LNCaP clone FGC (cell line): ENCODE data around the gene TGOLN2.

ENCODE experiments used
- DNase-seq: peaks from one replicate; pipeline ENCODE4 v3.0.0-alpha.2; 2011; ENCODE audit warnings: low read depth
- H3K4me3 ChIP-seq: 2 replicates; pipeline ENCODE4 v1.5.1; 2011; ENCODE audit warnings: mild to moderate bottlenecking, low read depth, low read length, control low read depth
- TF ChIP-seq, protein P1 (sequence below): IDR thresholded peaks from 2 replicates; pipeline ENCODE4 v1.5.1; 2012; ENCODE audit warnings: mild to moderate bottlenecking; ENCODE audit not compliant: control insufficient read depth, insufficient read depth; ENCODE audit errors: extremely low read depth

Gene TGOLN2

GRCh38 chr2:85312404-85312803 is 15.4 kb downstream of the TGOLN2 start:
- TF ChIP-seq, protein P1, sequence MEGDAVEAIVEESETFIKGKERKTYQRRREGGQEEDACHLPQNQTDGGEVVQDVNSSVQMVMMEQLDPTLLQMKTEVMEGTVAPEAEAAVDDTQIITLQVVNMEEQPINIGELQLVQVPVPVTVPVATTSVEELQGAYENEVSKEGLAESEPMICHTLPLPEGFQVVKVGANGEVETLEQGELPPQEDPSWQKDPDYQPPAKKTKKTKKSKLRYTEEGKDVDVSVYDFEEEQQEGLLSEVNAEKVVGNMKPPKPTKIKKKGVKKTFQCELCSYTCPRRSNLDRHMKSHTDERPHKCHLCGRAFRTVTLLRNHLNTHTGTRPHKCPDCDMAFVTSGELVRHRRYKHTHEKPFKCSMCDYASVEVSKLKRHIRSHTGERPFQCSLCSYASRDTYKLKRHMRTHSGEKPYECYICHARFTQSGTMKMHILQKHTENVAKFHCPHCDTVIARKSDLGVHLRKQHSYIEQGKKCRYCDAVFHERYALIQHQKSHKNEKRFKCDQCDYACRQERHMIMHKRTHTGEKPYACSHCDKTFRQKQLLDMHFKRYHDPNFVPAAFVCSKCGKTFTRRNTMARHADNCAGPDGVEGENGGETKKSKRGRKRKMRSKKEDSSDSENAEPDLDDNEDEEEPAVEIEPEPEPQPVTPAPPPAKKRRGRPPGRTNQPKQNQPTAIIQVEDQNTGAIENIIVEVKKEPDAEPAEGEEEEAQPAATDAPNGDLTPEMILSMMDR = no peak
- H3K4me3 ChIP-seq = no peak overlapping the region
- no peak for DNase-seq

DNA sequence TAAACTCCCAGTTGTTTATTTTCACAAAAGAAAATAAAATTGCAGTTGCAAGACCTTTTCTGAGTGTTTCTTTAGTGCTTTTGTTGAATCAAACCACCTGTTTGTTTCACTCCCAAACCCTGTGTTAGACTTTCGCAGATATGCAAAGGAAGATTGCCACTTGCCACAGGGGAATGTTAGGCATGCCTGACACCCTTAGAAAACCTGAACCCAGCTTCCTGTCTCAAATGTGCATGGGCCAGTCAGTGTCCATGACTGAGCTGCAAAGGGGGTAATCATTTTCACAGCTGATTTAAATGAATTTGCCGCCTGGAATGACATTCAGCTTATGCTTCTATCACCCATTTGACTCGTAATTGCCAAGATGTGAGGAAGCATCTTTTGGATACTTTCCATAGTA is 17.5 kb downstream of the TGOLN2 start:
- H3K4me3 ChIP-seq = no peak overlapping the region
- no peak for DNase-seq
- TF ChIP-seq, protein P1 = no peak

- H3K4me3 ChIP-seq = no peak overlapping the region
These were observed 18.0 kb downstream of the TGOLN2 start for GRCh38 chr2:85309699-85310321.

DNA sequence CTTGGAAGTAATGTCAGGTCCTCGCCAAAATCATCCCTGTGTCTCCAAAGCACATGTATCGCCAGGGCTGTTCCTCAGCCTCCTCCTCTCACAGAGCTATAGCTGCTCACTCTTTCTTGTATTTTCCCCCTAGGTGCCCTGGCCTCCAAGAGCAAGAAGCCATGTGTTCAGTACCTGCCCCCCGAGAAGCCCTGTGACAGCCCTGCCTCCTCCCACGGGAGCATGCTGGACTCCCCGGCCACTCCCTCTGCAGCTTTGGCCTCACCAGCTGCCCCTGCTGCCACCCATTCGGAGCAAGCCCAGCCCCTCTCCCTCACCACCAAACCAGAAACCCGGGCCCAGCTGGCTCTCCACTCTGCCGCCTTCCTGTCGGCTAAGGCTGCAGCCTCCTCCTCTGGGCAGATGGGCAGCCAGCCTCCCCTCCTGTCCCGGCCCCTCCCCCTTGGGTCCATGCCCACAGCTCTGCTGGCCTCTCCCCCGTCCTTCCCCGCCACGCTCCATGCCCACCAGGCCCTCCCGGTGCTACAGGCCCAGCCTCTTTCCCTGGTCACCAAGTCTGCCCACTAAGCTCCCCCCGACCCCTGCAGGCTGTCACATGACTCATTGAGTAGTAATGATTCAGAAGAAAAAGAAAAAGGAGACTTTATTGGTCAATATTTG is 18.8 kb downstream of the TGOLN2 start:
- DNase-seq = no peak
- TF ChIP-seq, protein P1 = no peak
- H3K4me3 ChIP-seq = no peak overlapping the region

More at GRCh38 chr2:85309699-85310321, 18.0 kb downstream of the TGOLN2 start:
- no peak for DNase-seq
- TF ChIP-seq, protein P1 = no peak

- no peak overlapping the region for H3K4me3 ChIP-seq
- no peak for DNase-seq
- TF ChIP-seq, protein P1 = no peak
These were observed 19.6 kb downstream of the TGOLN2 start for GRCh38 chr2:85308201-85308600.

- no peak for DNase-seq
- no peak overlapping the region for H3K4me3 ChIP-seq
- TF ChIP-seq, protein P1 = no peak
These were observed 20.3 kb downstream of the TGOLN2 start for GRCh38 chr2:85307527-85307897.

- DNase-seq = no peak
- TF ChIP-seq, protein P1 = no peak
- H3K4me3 ChIP-seq = no peak overlapping the region
These were observed 23.8 kb downstream of the TGOLN2 start for GRCh38 chr2:85303780-85304531.
